Right atrium auricular region (tissue), 2 donors: ENCODE measurements around the gene ST6GALNAC3. TPM values are rescaled to one million over a fixed set of nuclear protein-coding genes. Genes with fewer than 3 reads are reported as not detected.

Experiments used
- DNase-seq: peaks from one replicate; pipeline ENCODE4 v3.0.0-alpha.2; 2019; ENCODE audit warnings: low spot score
- H3K27ac ChIP-seq, 2 donors: fragments of 200-600 bp; sonication (generic); 1 replicate in 1 of 2; 2 replicates in 1 of 2; pipeline ENCODE4 v1.5.1; 2016 to 2019
- H3K27me3 ChIP-seq, 2 donors: fragments of 200-600 bp; sonication (generic); one replicate each; pipeline versions ENCODE4 v1.5.1 to v1.6.0; 2017 to 2019
- H3K36me3 ChIP-seq: fragments of 200-600 bp; sonication (generic); one replicate; pipeline ENCODE4 v1.5.1; 2016
- H3K4me1 ChIP-seq, 2 donors: fragments of 200-600 bp; sonication (generic); one replicate each; pipeline versions ENCODE4 v1.5.1 to v1.6.0; 2017 to 2019
- H3K4me3 ChIP-seq, 2 donors: fragments of 200-600 bp; sonication (generic); 1 replicate in 1 of 2; 2 replicates in 1 of 2; pipeline ENCODE4 v1.5.1; 2017 to 2019; ENCODE audit warnings: mild to moderate bottlenecking in 1 of 2, moderate library complexity in 1 of 2
- H3K9me3 ChIP-seq, 2 donors: fragments of 200-600 bp; sonication (generic); one replicate each; pipeline ENCODE4 v1.5.1; 2019
- total RNA-seq, 2 donors: library from RNA; depleted of rRNA; stranded (reverse); fragments of >200 nt; gene quantifications; one replicate each; pipeline ENCODE4 v1.1.0, GENCODE V29; 2016
- TF ChIP-seq, protein P1 (sequence below), 2 donors: fragments of 200-600 bp; sonication (generic); IDR thresholded peaks; one replicate each; pipeline ENCODE4 v1.5.1; 2019; ENCODE audit warnings: antibody characterized with exemption in 2 of 2

The ST6GALNAC3 gene
- total RNA-seq, 2 donors from 2014 or later: 6.8 to 9.3 TPM

GRCh38 chr1:76129731-76130130 is 55.2 kb downstream of the ST6GALNAC3 start:
- Histone ChIP-seq H3K27me3 (no peaks in the 10 kb centered on the region), H3K4me1 (no peaks in the 10 kb centered on the region), H3K27ac (no peak overlapping the region), H3K4me3 (no peak overlapping the region), H3K9me3 (no peaks in the 10 kb centered on the region), H3K36me3 (no peaks in the 10 kb centered on the region)
- TF ChIP-seq, protein P1, sequence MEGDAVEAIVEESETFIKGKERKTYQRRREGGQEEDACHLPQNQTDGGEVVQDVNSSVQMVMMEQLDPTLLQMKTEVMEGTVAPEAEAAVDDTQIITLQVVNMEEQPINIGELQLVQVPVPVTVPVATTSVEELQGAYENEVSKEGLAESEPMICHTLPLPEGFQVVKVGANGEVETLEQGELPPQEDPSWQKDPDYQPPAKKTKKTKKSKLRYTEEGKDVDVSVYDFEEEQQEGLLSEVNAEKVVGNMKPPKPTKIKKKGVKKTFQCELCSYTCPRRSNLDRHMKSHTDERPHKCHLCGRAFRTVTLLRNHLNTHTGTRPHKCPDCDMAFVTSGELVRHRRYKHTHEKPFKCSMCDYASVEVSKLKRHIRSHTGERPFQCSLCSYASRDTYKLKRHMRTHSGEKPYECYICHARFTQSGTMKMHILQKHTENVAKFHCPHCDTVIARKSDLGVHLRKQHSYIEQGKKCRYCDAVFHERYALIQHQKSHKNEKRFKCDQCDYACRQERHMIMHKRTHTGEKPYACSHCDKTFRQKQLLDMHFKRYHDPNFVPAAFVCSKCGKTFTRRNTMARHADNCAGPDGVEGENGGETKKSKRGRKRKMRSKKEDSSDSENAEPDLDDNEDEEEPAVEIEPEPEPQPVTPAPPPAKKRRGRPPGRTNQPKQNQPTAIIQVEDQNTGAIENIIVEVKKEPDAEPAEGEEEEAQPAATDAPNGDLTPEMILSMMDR (IDR thresholded peaks at IDR 0.05): no peak
- no peak for DNase-seq

- no peaks in the 10 kb centered on the region for H3K9me3 ChIP-seq
- TF ChIP-seq, protein P1 (IDR thresholded peaks at IDR 0.05): no peak
- no peak for DNase-seq
- H3K4me1 ChIP-seq: no peaks in the 10 kb centered on the region
- H3K27ac ChIP-seq: no peak overlapping the region
- H3K27me3 ChIP-seq: no peaks in the 10 kb centered on the region
- no peaks in the 10 kb centered on the region for H3K36me3 ChIP-seq
- H3K4me3 ChIP-seq: no peak overlapping the region
These were observed 56.4 kb downstream of the ST6GALNAC3 start for GRCh38 chr1:76130992-76131391.

GRCh38 chr1:76133977-76134376 is 59.4 kb downstream of the ST6GALNAC3 start:
- TF ChIP-seq, protein P1 (IDR thresholded peaks at IDR 0.05): no peak
- Histone ChIP-seq H3K4me1 (peaks cover 0 to 8% of the 10 kb centered on the region in 2 donors), H3K9me3 (no peaks in the 10 kb centered on the region), H3K36me3 (no peaks in the 10 kb centered on the region), H3K27ac (no peak overlapping the region), H3K4me3 (no peak overlapping the region), H3K27me3 (no peaks in the 10 kb centered on the region)
- DNase-seq: no peak

DNA sequence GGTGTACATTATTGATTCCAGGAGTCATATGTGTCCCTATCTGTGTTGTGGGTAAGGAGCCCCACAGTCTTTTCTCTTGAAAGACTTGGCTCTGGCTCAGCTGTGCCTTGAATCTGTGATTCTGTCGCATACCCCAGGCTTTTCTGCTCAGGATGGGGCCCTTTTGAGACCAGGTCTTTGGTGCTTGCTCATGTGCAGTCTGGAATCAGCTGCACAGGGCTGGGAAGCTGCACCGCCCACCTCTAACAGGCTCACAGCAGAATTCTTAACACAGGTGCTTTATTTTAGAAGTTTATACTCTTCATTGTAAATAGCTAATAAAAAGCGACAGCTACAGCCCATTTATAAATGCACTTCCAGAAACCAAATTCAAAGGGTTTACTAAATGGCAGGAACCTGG is 61.3 kb downstream of the ST6GALNAC3 start:
- no peaks in the 10 kb centered on the region for H3K9me3 ChIP-seq
- no peak overlapping the region for H3K4me3 ChIP-seq
- DNase-seq: no peak
- no peaks in the 10 kb centered on the region for H3K27me3 ChIP-seq
- H3K27ac ChIP-seq: peak overlapping the region; percentile 12 to 35
- peaks cover 0 to 18% of the 10 kb centered on the region in 2 donors for H3K4me1 ChIP-seq
- TF ChIP-seq, protein P1 (IDR thresholded peaks at IDR 0.05): no peak
- no peaks in the 10 kb centered on the region for H3K36me3 ChIP-seq

DNA sequence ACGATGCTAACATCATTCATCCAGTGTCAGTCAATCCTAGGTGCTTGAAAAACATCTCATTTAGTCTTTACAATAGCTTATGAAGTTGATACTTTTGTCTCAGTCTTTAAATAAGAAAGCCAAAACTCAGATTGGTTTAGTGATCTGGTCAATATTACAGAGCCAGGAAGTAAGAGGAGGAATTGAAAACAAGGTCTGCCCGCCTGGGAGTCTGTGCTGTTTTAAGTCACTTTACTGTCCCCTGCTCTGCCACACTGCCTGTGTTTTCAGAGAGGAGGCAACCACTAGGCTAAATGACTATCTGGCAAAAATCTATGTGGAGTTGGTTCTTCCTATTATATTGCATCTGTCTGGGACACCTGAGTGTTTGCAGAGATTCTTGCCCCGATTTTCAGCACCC is 62.3 kb downstream of the ST6GALNAC3 start:
- Histone ChIP-seq H3K36me3 (no peaks in the 10 kb centered on the region), H3K27me3 (no peaks in the 10 kb centered on the region), H3K4me1 (peaks cover 0 to 18% of the 10 kb centered on the region in 2 donors), H3K27ac (peak overlapping the region; percentile 61 to 73), H3K4me3 (no peak overlapping the region), H3K9me3 (no peaks in the 10 kb centered on the region)
- TF ChIP-seq, protein P1 (IDR thresholded peaks at IDR 0.05): no peak
- DNase-seq: no peak

- Histone ChIP-seq H3K27ac (peak overlapping the region; percentile 61 to 73), H3K4me3 (no peak overlapping the region), H3K4me1 (peaks cover 0 to 23% of the 10 kb centered on the region in 2 donors), H3K27me3 (no peaks in the 10 kb centered on the region), H3K9me3 (no peaks in the 10 kb centered on the region), H3K36me3 (no peaks in the 10 kb centered on the region)
- TF ChIP-seq, protein P1 (IDR thresholded peaks at IDR 0.05): no peak
- DNase-seq: no peak
These were observed 63.2 kb downstream of the ST6GALNAC3 start for GRCh38 chr1:76137746-76138145.
